Thyroid gland (tissue), 4 donors: ENCODE measurements around the gene GLE1. TPM values are rescaled to one million over a fixed set of nuclear protein-coding genes. Genes with fewer than 3 reads are reported as not detected.
A peak's percentile ranks its signal among the peaks of the same experiment; 100 is the strongest.

Source experiments
- DNase-seq, 2 donors: peaks; one replicate each; pipeline ENCODE4 v3.0.0-alpha.2; 2019
- H3K27ac ChIP-seq, 3 donors: fragments of 200-600 bp; sonication (generic); 1 replicate in 2 of 3; 2 replicates in 1 of 3; pipeline ENCODE4 v1.5.1; 2016 to 2019; ENCODE audit warnings: mild to moderate bottlenecking in 1 of 3, moderate library complexity in 1 of 3
- H3K27me3 ChIP-seq: fragments of 200-600 bp; sonication (generic); one replicate; pipeline ENCODE4 v1.5.1; 2019
- H3K36me3 ChIP-seq, 2 donors: fragments of 200-600 bp; sonication (generic); one replicate each; pipeline ENCODE4 v1.5.1; 2016 to 2019
- H3K4me1 ChIP-seq, 2 donors: fragments of 200-600 bp; sonication (generic); one replicate each; pipeline ENCODE4 v1.5.1; 2017 to 2019
- H3K4me3 ChIP-seq, 3 donors: fragments of 200-600 bp; sonication (generic); replicated peaks in 1 of 3; 1 replicate in 2 of 3; 2 replicates in 1 of 3; pipeline ENCODE4 v1.5.1; 2016; ENCODE audit warnings: mild to moderate bottlenecking in 1 of 3
- H3K9me3 ChIP-seq: fragments of 200-600 bp; sonication (generic); one replicate; pipeline ENCODE4 v1.5.1; 2017
- CTCF ChIP-seq, 6 experiments: fragments of 200-600 bp in 3 of 6; fragments of 450-650 bp in 3 of 6; sonication (generic) in 3 of 6; IDR thresholded peaks; one replicate each; pipeline ENCODE4 v1.5.1; 2016 to 2019; ENCODE audit warnings: antibody characterized with exemption in 6 of 6, mild to moderate bottlenecking in 2 of 6, inconsistent platforms in 1 of 6, moderate library complexity in 1 of 6
- POLR2A ChIP-seq, 2 donors: fragments of 450-650 bp; IDR thresholded peaks; one replicate each; pipeline ENCODE4 v1.6.1; 2017; ENCODE audit warnings: antibody characterized with exemption in 2 of 2, mild to moderate bottlenecking in 2 of 2, moderate library complexity in 1 of 2
- WGBS, 2 donors: methylation state at CpG; one replicate each; pipeline ENCODE4 v1.1.5; 2017; 5-methylcytosine and 5-hydroxymethylcytosine counted together
- intact Hi-C: fragments of 100-400 bp; cut with DNase I; formaldehyde crosslinking; loops from one replicate; pipeline ENCODE4 v1.15.1; 2023
- total RNA-seq, 4 donors: library from RNA; depleted of rRNA; stranded (reverse); fragments of >200 nt; gene quantifications; one replicate each; pipeline ENCODE4 v1.2.3, GENCODE V29; 2016

Gene GLE1
- total RNA-seq, 4 donors from 2014 or later: 24.1 to 30.3 (median 25.5) TPM

GRCh38 chr9:128540634-128541360 lies 36.3 kb downstream of the GLE1 start:
- intact Hi-C loops: no loop called here
- no peak for DNase-seq
- H3K9me3 ChIP-seq: no peaks in the 10 kb centered on the region
- H3K4me1 ChIP-seq: no peaks in the 10 kb centered on the region
- WGBS, 2 donors: 71 to 86% methylated on average over 3 of the region's 3 CpGs
- H3K4me3 ChIP-seq: no peak overlapping the region
- TF ChIP-seq CTCF (IDR thresholded peaks at IDR 0.05) (no peak), POLR2A (IDR thresholded peaks at IDR 0.05) (no peak)
- H3K27me3 ChIP-seq: no peaks in the 10 kb centered on the region
- H3K27ac ChIP-seq: no peak overlapping the region
- peaks cover 60 to 62% of the 10 kb centered on the region in 2 donors for H3K36me3 ChIP-seq

DNA sequence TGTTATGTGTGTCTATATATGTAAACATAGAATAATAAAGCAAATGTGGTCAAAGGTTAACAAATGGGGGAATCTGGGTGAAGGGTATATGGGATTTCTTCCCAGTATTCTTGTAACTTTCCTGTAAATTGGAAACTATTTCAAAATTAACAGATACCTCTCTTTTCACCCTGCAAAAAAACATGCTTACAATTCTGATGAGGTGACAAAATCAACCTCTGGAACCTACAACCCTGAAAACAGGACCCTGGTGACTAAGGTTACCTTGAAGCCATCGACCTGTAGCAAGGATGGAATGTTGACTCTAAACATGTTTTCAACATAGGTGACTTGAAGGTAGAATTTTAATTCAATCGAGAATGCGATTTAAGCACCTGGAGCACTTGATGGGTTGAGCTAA lies 42.0 kb downstream of the GLE1 start:
- WGBS, 2 donors: 86 to 97% methylated on average over 3 of the region's 3 CpGs

DNA sequence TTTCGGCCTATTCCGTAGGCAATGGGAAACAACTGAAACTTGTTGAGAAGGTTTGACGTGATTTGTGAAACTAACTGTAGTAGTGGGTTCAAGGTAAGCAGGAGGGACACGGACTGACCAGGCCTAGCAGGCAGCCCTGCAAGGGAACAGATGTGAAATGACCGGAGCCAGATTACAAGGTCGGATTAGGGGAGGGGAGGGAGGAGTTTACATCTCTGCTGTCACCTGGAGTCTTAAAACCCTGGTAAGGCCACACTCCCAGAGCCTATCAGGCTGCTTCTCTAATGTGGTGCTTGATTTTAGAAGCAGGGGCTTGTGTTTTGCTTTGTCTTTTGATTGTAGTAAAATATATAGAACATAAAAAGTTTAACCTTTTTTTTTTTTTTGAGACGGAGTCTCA lies 44.4 kb downstream of the GLE1 start:
- TF ChIP-seq CTCF (IDR thresholded peaks at IDR 0.05) (no peak), POLR2A (IDR thresholded peaks at IDR 0.05) (no peak)

More for the DNA sequence above, 42.0 kb downstream of the GLE1 start:
- TF ChIP-seq POLR2A (IDR thresholded peaks at IDR 0.05) (no peak), CTCF (IDR thresholded peaks at IDR 0.05) (no peak)
- Histone ChIP-seq H3K27me3 (no peaks in the 10 kb centered on the region), H3K4me3 (no peak overlapping the region), H3K4me1 (peaks cover 18 to 23% of the 10 kb centered on the region in 2 donors), H3K9me3 (no peaks in the 10 kb centered on the region), H3K36me3 (peaks cover 8 to 10% of the 10 kb centered on the region in 2 donors), H3K27ac (no peak overlapping the region)
- intact Hi-C loops: no loop called here
- DNase-seq: no peak

GRCh38 chr9:128550226-128550625 lies 45.7 kb downstream of the GLE1 start:
- H3K4me1 ChIP-seq: peaks cover 38 to 44% of the 10 kb centered on the region in 2 donors
- no peak overlapping the region for H3K4me3 ChIP-seq
- no peak for DNase-seq
- no peaks in the 10 kb centered on the region for H3K36me3 ChIP-seq
- WGBS, 2 donors: 43 to 50% methylated on average over 2 of the region's 2 CpGs
- no peaks in the 10 kb centered on the region for H3K27me3 ChIP-seq
- H3K9me3 ChIP-seq: no peaks in the 10 kb centered on the region
- TF ChIP-seq CTCF (IDR thresholded peaks at IDR 0.05) (no peak), POLR2A (IDR thresholded peaks at IDR 0.05) (no peak)
- intact Hi-C loops: no loop called here
- peak overlapping the region; percentile 82 to 99 (median 90) for H3K27ac ChIP-seq

More for the DNA sequence above, 44.4 kb downstream of the GLE1 start:
- peaks cover 25 to 30% of the 10 kb centered on the region in 2 donors for H3K4me1 ChIP-seq
- intact Hi-C loops: no loop called here
- H3K4me3 ChIP-seq: no peak overlapping the region
- H3K9me3 ChIP-seq: no peaks in the 10 kb centered on the region
- no peak for DNase-seq
- WGBS, 2 donors: 91 to 93% methylated on average over 7 of the region's 7 CpGs
- H3K27ac ChIP-seq: peak overlapping the region in 1 of 3 donors; percentile 99
- no peaks in the 10 kb centered on the region for H3K36me3 ChIP-seq
- no peaks in the 10 kb centered on the region for H3K27me3 ChIP-seq
